Sigmoid colon (tissue), 4 donors: Measurements from ENCODE around the gene SLC24A4.

Source experiments
- EP300 ChIP-seq, 4 donors: sonication (generic); formaldehyde crosslinking; IDR thresholded peaks; one replicate each; pipeline ENCODE4 v1.6.1; 2017; ENCODE audit warnings: antibody characterized with exemption in 4 of 4
- POLR2A ChIP-seq, 2 donors: fragments of 450-650 bp; IDR thresholded peaks; one replicate each; pipeline ENCODE4 v1.6.1; 2016; ENCODE audit warnings: antibody characterized with exemption in 2 of 2, mild to moderate bottlenecking in 2 of 2, moderate library complexity in 2 of 2
- TF ChIP-seq, protein P1 (sequence below), 4 experiments: fragments of 450-650 bp in 3 of 4; fragments of 200-600 bp in 1 of 4; IDR thresholded peaks; one replicate each; pipeline ENCODE4 v1.5.1; 2016 to 2019; ENCODE audit warnings: antibody characterized with exemption in 4 of 4, mild to moderate bottlenecking in 3 of 4, moderate library complexity in 2 of 4

DNA sequence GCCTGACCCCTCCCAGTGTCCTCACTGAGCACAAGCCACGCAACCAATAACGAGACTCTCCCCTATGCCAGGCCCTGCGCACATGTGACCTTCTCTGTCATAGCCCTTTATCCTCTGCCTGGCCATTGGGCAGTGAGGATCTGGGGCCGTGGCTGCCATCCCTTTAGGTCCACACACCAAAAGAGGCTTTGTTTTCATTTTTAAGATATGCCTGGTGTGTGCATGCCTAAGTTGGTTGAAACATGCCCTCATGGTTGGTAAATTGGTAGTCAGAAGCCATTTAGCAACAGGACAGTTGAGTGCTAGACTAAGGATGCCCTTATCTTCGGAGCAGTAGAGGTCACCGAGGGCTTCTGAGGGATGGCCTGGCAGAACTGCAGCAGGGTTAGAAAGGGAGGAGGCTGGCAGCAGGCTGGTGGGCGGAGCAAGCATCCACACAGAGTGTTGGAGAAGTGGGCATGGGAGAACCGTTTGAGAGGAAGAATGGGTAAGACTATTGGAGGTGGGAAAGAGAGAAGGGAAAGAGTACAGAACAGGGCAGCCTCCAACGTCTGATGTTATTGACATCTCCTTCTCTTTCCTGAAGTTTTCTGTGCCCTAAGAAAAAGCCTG is 75.1 kb downstream of the SLC24A4 start:
- no peak for TF ChIP-seq EP300 (IDR thresholded peaks at IDR 0.05)
- TF ChIP-seq, protein P1, sequence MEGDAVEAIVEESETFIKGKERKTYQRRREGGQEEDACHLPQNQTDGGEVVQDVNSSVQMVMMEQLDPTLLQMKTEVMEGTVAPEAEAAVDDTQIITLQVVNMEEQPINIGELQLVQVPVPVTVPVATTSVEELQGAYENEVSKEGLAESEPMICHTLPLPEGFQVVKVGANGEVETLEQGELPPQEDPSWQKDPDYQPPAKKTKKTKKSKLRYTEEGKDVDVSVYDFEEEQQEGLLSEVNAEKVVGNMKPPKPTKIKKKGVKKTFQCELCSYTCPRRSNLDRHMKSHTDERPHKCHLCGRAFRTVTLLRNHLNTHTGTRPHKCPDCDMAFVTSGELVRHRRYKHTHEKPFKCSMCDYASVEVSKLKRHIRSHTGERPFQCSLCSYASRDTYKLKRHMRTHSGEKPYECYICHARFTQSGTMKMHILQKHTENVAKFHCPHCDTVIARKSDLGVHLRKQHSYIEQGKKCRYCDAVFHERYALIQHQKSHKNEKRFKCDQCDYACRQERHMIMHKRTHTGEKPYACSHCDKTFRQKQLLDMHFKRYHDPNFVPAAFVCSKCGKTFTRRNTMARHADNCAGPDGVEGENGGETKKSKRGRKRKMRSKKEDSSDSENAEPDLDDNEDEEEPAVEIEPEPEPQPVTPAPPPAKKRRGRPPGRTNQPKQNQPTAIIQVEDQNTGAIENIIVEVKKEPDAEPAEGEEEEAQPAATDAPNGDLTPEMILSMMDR (IDR thresholded peaks at IDR 0.05) = no peak
- no peak for TF ChIP-seq POLR2A (IDR thresholded peaks at IDR 0.05)
